ENCODE measurements around the gene CEP41. TPM values are rescaled to one million over a fixed set of nuclear protein-coding genes. Genes with fewer than 3 reads are reported as not detected.

The CEP41 gene
- total and polyA plus RNA-seq, 11 donors, result 1.7 to 11.4 (median 4.1) TPM

DNA sequence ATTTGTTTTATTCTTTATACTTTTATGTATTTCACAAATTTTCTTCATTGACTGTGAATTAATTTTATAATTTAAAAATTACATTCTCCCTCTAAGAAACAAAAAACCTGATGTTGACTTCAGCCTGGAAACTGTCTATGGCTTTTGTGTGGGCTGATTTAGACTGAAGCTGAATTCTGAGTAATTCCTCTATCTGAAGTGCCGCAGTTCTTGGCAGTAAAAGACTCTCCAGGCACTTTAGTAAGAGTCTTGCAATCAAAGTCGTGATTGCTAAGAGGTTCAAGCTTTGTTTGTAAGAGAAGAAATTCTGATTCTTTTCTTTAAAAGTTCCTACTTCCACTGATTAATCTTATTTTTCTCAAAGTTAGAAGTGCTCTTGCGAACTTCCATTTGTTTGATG lies 3.4 kb upstream of the CEP41 start:
- Histone ChIP-seq H3K36me3 (no peaks in the 10 kb centered on the region), H3K27me3 (no peaks in the 10 kb centered on the region), H3K4me3 (no peak overlapping the region), H3K27ac (peak overlapping the region in 1 of 12 donors; percentile 53), H3K9me3 (peaks cover 0 to 12% (median 0%) of the 10 kb centered on the region in 12 donors), H3K4me1 (peaks cover 0 to 18% (median 9%) of the 10 kb centered on the region in 12 donors)
- ATAC-seq, result no peak
- intact Hi-C loops (cut with DNase I), result loop anchor here in 2 of 10 donors (5.0 kb wide), 3 partner anchors 167 to 372 kb away; partner anchors contain the start of genes KLHDC10 (in 1 of the 2), SSMEM1 (in 1 of the 2) and TMEM209 (in 1 of the 2)
- no peak for DNase-seq
- WGBS, 4 donors, result 56 to 62% (median 60%) methylated on average over 3 of the region's 3 CpGs
- TF ChIP-seq, protein P1, sequence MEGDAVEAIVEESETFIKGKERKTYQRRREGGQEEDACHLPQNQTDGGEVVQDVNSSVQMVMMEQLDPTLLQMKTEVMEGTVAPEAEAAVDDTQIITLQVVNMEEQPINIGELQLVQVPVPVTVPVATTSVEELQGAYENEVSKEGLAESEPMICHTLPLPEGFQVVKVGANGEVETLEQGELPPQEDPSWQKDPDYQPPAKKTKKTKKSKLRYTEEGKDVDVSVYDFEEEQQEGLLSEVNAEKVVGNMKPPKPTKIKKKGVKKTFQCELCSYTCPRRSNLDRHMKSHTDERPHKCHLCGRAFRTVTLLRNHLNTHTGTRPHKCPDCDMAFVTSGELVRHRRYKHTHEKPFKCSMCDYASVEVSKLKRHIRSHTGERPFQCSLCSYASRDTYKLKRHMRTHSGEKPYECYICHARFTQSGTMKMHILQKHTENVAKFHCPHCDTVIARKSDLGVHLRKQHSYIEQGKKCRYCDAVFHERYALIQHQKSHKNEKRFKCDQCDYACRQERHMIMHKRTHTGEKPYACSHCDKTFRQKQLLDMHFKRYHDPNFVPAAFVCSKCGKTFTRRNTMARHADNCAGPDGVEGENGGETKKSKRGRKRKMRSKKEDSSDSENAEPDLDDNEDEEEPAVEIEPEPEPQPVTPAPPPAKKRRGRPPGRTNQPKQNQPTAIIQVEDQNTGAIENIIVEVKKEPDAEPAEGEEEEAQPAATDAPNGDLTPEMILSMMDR (IDR thresholded peaks at IDR 0.05), result no peak
- no peak for TF ChIP-seq POLR2A (IDR thresholded peaks at IDR 0.05)

DNA sequence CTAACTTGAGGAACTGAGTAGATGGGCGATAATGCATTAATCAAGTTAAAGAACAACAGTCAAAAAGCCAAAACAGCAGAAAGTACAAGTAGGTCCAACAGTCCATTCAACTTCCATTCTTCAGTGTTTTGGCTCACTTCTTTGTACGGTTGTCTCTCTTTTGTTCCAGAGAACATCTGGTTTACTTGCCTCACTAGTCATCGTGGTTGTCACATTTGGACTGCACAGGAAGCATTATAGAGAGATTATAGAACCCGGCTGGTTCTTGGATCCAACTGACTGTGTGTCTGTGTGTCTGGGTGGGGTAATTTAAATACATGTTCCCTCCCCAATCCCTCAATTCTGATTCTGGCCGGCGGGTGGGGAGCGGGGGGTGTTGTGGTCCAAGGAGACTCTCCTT lies 1.8 kb upstream of the CEP41 start:
- Histone ChIP-seq H3K4me1 (peaks cover 0 to 18% (median 9%) of the 10 kb centered on the region in 12 donors), H3K27ac (no peak overlapping the region), H3K4me3 (no peak overlapping the region), H3K27me3 (no peaks in the 10 kb centered on the region), H3K9me3 (peaks cover 0 to 1% (median 0%) of the 10 kb centered on the region in 12 donors), H3K36me3 (no peaks in the 10 kb centered on the region)
- intact Hi-C loops (cut with DNase I), result loop anchor here in 2 of 10 donors (5.0 kb wide), 3 partner anchors 165 to 370 kb away; partner anchors contain the start of genes KLHDC10 (in 1 of the 2), SSMEM1 (in 1 of the 2) and TMEM209 (in 1 of the 2)
- no peak for DNase-seq
- TF ChIP-seq POLR2A (IDR thresholded peaks at IDR 0.05), result no peak
- TF ChIP-seq, protein P1 (IDR thresholded peaks at IDR 0.05), result no peak
- no peak for ATAC-seq
- WGBS, 4 donors, result 80 to 86% (median 84%) methylated on average over 7 of the region's 7 CpGs

DNA sequence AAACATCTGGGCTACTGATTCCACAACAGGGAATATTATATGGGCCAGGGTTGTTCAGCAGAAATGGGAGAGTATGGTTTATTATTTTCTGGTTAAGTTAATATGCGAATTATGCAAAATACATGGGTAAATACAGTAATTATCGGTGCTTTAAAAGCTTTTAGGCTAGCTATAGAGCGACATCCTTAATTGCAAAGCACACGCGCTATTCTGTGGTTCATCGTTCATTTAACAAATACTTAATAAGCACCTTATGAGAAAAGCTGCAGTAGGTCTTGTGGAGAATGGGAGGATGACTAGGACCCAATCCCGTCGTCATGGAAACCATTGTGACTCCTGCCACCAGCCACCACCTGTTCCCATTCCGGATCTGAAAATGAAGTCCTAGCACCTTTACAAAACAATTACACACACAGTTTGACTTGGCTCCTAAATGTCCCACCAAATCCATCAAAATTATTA lies 623 bp upstream of the CEP41 start:
- peak overlapping the region; percentile 2 to 89 (median 79) for H3K4me3 ChIP-seq
- DNase-seq (no peak), ATAC-seq (no peak)
- intact Hi-C loops (cut with DNase I), result loop anchor here in 2 of 10 donors (2.0 to 5.0 kb wide), 4 partner anchors 125 to 369 kb away; partner anchors contain the start of genes KLHDC10 (in 1 of the 2), SSMEM1 (in 1 of the 2) and TMEM209 (in 1 of the 2)
- WGBS, 4 donors, result 16 to 31% (median 26%) methylated on average over 9 of the region's 9 CpGs
- H3K4me1 ChIP-seq, result peaks cover 0 to 18% (median 9%) of the 10 kb centered on the region in 12 donors
- H3K36me3 ChIP-seq, result no peaks in the 10 kb centered on the region
- TF ChIP-seq, protein P1 (IDR thresholded peaks at IDR 0.05), result no peak
- no peak for TF ChIP-seq POLR2A (IDR thresholded peaks at IDR 0.05)
- H3K9me3 ChIP-seq, result no peaks in the 10 kb centered on the region
- H3K27me3 ChIP-seq, result no peaks in the 10 kb centered on the region
- peak overlapping the region in 11 of 12 donors; percentile 56 to 95 (median 87) for H3K27ac ChIP-seq

DNA sequence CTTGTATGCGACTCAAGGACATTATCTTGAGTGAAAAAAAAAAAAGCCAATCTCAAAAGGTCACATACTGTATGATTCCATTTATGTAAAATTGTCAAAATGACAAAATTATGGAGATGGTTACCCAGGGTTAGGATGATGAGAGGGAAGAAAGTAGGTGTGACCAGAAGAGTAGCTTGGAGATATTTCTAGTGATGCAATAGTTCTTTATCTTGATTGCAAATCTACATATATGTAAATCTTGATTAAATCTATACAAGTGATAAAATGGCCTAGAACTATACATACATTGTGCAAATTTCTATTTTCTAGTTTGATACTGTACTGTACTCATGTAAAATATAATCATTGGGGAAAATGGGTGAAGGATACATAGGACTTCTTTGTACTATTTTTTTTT lies 4.6 kb downstream of the CEP41 start:
- WGBS, 4 donors, result 95 to 100% (median 96%) methylated on average over 1 of the region's 1 CpG
- Histone ChIP-seq H3K9me3 (no peaks in the 10 kb centered on the region), H3K27ac (no peak overlapping the region), H3K36me3 (no peaks in the 10 kb centered on the region), H3K27me3 (no peaks in the 10 kb centered on the region), H3K4me1 (peaks cover 0 to 31% (median 10%) of the 10 kb centered on the region in 12 donors), H3K4me3 (no peak overlapping the region)
- TF ChIP-seq, protein P1 (IDR thresholded peaks at IDR 0.05), result no peak
- TF ChIP-seq POLR2A (IDR thresholded peaks at IDR 0.05), result no peak
- DNase-seq, result no peak
- intact Hi-C loops (cut with DNase I), result no loop called here
- no peak for ATAC-seq

Measured in heart left ventricle (tissue), 16 donors.